T-cell (primary cell): ENCODE measurements around the gene SDK2. TPM values are rescaled to one million over a fixed set of nuclear protein-coding genes. Genes with fewer than 3 reads are reported as not detected.

Experiments
- ATAC-seq, 4 experiments: fragments of 200-7000 bp in 3 of 4; fragments of 150-1000 bp in 1 of 4; cut with Tn5 transposase; replicated peaks in 1 of 4; 1 replicate in 3 of 4; 2 replicates in 1 of 4; pipeline ENCODE4 v1.10.0; 2021; ENCODE audit warnings: moderate library complexity in 3 of 4, mild to moderate bottlenecking in 2 of 4, moderate number of reproducible peaks in 1 of 4
- CTCF ChIA-PET, 2 donors: fragments of 300-600 bp; sonication (Branson Sonifier 250); formaldehyde crosslinking; loops; one replicate each; lab custom pipeline; 2022; ENCODE audit warnings: antibody characterized with exemption in 2 of 2; lab: Charles Lee
- POLR2A ChIA-PET, 2 donors: fragments of 300-600 bp; sonication (Branson Sonifier 250); formaldehyde crosslinking; loops; one replicate each; lab custom pipeline; 2022; ENCODE audit warnings: antibody characterized with exemption in 2 of 2; lab: Charles Lee
- DNase-seq, 35 experiments: peaks; one replicate each; pipeline versions ENCODE4 v3.0.0 to v3.0.0-alpha.2; 2013 to 2023
- H3K27ac ChIP-seq: one replicate; pipeline ENCODE4 v1.5.1; 2013; ENCODE audit warnings: low read length
- H3K27me3 ChIP-seq, 2 experiments: replicated peaks in 1 of 2; 1 replicate in 1 of 2; 2 replicates in 1 of 2; pipeline versions ENCODE4 v1.6.1 to v1.7.0; 2013; ENCODE audit warnings: low read length in 1 of 2, mixed read lengths in 1 of 2; ENCODE audit not compliant: control insufficient read depth in 2 of 2, insufficient read depth in 2 of 2; ENCODE audit errors: extremely low read depth in 1 of 2
- H3K36me3 ChIP-seq, 2 donors: 1 replicate in 1 of 2; 2 replicates in 1 of 2; pipeline versions ENCODE4 v1.6.1 to v1.7.0; 2013; ENCODE audit warnings: low read length in 1 of 2; ENCODE audit not compliant: control insufficient read depth in 2 of 2, insufficient read depth in 1 of 2; ENCODE audit errors: extremely low read depth in 1 of 2
- H3K4me1 ChIP-seq, 2 experiments: 1 replicate in 1 of 2; 2 replicates in 1 of 2; pipeline versions ENCODE4 v1.6.1 to v1.7.0; 2013; ENCODE audit warnings: low read length in 2 of 2, mixed read lengths in 1 of 2; ENCODE audit not compliant: insufficient read depth in 2 of 2, control insufficient read depth in 1 of 2; ENCODE audit errors: extremely low read depth in 1 of 2
- H3K4me3 ChIP-seq, 2 donors: 1 replicate in 1 of 2; 2 replicates in 1 of 2; pipeline versions ENCODE4 v1.5.1 to v1.7.0; 2013; ENCODE audit warnings: mild to moderate bottlenecking in 2 of 2, low read length in 1 of 2, moderate library complexity in 1 of 2; ENCODE audit not compliant: control insufficient read depth in 1 of 2; ENCODE audit errors: extremely low read depth in 1 of 2
- H3K9me3 ChIP-seq: 2 replicates; pipeline ENCODE4 v1.7.0; 2013
- H3K27ac Mint-ChIP-seq, 2 donors: one replicate each; pipeline ENCODE4 v1.8.0; 2020 to 2021; ENCODE audit warnings: mild to moderate bottlenecking in 2 of 2, mixed read lengths in 2 of 2
- H3K27me3 Mint-ChIP-seq, 2 donors: one replicate each; pipeline ENCODE4 v1.8.0; 2021 to 2022; ENCODE audit warnings: mixed read lengths in 2 of 2
- H3K36me3 Mint-ChIP-seq: one replicate; pipeline ENCODE4 v1.8.0; 2021; ENCODE audit warnings: mixed read lengths
- H3K4me1 Mint-ChIP-seq, 3 donors: one replicate each; pipeline ENCODE4 v1.8.0; 2020 to 2022; ENCODE audit warnings: mixed read lengths in 3 of 3, mild to moderate bottlenecking in 1 of 3
- H3K4me3 Mint-ChIP-seq, 3 donors: one replicate each; pipeline ENCODE4 v1.8.0; 2020 to 2022; ENCODE audit warnings: mild to moderate bottlenecking in 3 of 3, mixed read lengths in 3 of 3, moderate library complexity in 3 of 3
- H3K9me3 Mint-ChIP-seq, 3 donors: one replicate each; pipeline ENCODE4 v1.8.0; 2020 to 2022; ENCODE audit warnings: mixed read lengths in 3 of 3
- WGBS: methylation state at CpG from one replicate; pipeline ENCODE4 v1.1.5; 2013; ENCODE audit warnings: missing lambda C conversion rate; ENCODE audit not compliant: insufficient coverage; 5-methylcytosine and 5-hydroxymethylcytosine counted together
- total RNA-seq, 35 experiments: library from RNA in 6 of 35; stranded (reverse) in 6 of 35; fragments of 120-200 nt in 1 of 35; gene quantifications; one replicate each; pipeline versions ENCODE4 v1.2.1 to v1.2.4 and lab custom pipeline; 2013 to 2026

Gene SDK2
- total RNA-seq, 5 donors from 2014 or later (not counting 1 experiment from before 2014, with no cell fraction given) = 2.9 to 8.3 (median 4.8) TPM

GRCh38 chr17:73453090-73453489 is 191.2 kb downstream of the SDK2 start:
- no peak overlapping the region for H3K27ac ChIP-seq

GRCh38 chr17:73452009-73452408 is 192.2 kb downstream of the SDK2 start:
- ChIA-PET POLR2A (no interaction called here), CTCF (no interaction called here)
- no peaks in the 10 kb centered on the region for H3K36me3 Mint-ChIP-seq

More at GRCh38 chr17:73453090-73453489, 191.2 kb downstream of the SDK2 start:
- no peaks in the 10 kb centered on the region for H3K4me1 ChIP-seq
- no peaks in the 10 kb centered on the region for H3K9me3 ChIP-seq
- no peaks in the 10 kb centered on the region for H3K36me3 Mint-ChIP-seq
- peaks cover 0 to 5% (median 2%) of the 10 kb centered on the region in 3 donors for H3K9me3 Mint-ChIP-seq
- no peak for DNase-seq
- POLR2A ChIA-PET = no interaction called here
- CTCF ChIA-PET = no interaction called here
- peaks cover 0 to 12% of the 10 kb centered on the region in 2 experiments for H3K27me3 ChIP-seq
- H3K36me3 ChIP-seq = no peaks in the 10 kb centered on the region
- H3K4me1 Mint-ChIP-seq = no peaks in the 10 kb centered on the region
- no peak overlapping the region for H3K4me3 ChIP-seq
- ATAC-seq = no peak
- H3K4me3 Mint-ChIP-seq = no peak overlapping the region
- no CpG with 5 or more reads among the region's 1 CpG for WGBS
- no peak overlapping the region for H3K27ac Mint-ChIP-seq
- no peaks in the 10 kb centered on the region for H3K27me3 Mint-ChIP-seq

DNA sequence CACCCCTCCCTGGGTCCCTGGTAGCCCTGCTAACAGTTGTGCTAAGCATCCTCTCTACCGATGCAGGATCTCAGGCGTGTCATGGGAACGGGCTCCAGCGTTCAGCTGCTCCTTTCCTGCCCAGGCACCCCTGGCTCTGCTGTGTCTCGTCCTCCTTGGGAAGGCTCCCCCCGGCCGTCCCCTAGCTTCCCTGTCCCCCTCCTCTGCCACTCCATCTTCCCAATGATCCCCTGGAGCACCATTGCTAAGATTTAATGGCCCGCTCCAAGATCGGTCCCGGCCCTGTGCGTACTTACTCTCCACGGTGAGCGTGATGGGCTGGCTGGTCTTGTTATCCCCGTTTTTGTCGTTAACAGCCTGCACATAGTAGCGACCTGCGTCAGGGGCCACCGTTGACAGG is 196.9 kb downstream of the SDK2 start:
- DNase-seq = no peak
- no peak for ATAC-seq
- no peak overlapping the region for H3K4me3 ChIP-seq
- ChIA-PET CTCF (no interaction called here), POLR2A (no interaction called here)
- H3K9me3 ChIP-seq = no peaks in the 10 kb centered on the region
- WGBS = 88% methylated on average over 17 of the region's 18 CpGs
- H3K27me3 ChIP-seq = peaks cover 0 to 6% of the 10 kb centered on the region in 2 experiments
- no peaks in the 10 kb centered on the region for H3K4me1 Mint-ChIP-seq
- no peaks in the 10 kb centered on the region for H3K4me1 ChIP-seq
- H3K27me3 Mint-ChIP-seq = no peaks in the 10 kb centered on the region
- no peak overlapping the region for H3K4me3 Mint-ChIP-seq
- H3K27ac Mint-ChIP-seq = no peak overlapping the region
- no peaks in the 10 kb centered on the region for H3K36me3 ChIP-seq
- H3K9me3 Mint-ChIP-seq = no peaks in the 10 kb centered on the region
- no peaks in the 10 kb centered on the region for H3K36me3 Mint-ChIP-seq
- H3K27ac ChIP-seq = no peak overlapping the region

More at GRCh38 chr17:73452009-73452408, 192.2 kb downstream of the SDK2 start:
- H3K27me3 ChIP-seq = peaks cover 0 to 14% of the 10 kb centered on the region in 2 experiments
- H3K4me1 Mint-ChIP-seq = no peaks in the 10 kb centered on the region
- DNase-seq (no peak), ATAC-seq (no peak)
- H3K36me3 ChIP-seq = no peaks in the 10 kb centered on the region
- no peak overlapping the region for H3K4me3 Mint-ChIP-seq
- no peaks in the 10 kb centered on the region for H3K27me3 Mint-ChIP-seq
- no peak overlapping the region for H3K27ac ChIP-seq
- no peaks in the 10 kb centered on the region for H3K4me1 ChIP-seq
- H3K9me3 Mint-ChIP-seq = peaks cover 0 to 5% (median 2%) of the 10 kb centered on the region in 3 donors
- no peaks in the 10 kb centered on the region for H3K9me3 ChIP-seq
- WGBS = 89% methylated on average over 3 of the region's 3 CpGs
- H3K4me3 ChIP-seq = no peak overlapping the region
- no peak overlapping the region for H3K27ac Mint-ChIP-seq

DNA sequence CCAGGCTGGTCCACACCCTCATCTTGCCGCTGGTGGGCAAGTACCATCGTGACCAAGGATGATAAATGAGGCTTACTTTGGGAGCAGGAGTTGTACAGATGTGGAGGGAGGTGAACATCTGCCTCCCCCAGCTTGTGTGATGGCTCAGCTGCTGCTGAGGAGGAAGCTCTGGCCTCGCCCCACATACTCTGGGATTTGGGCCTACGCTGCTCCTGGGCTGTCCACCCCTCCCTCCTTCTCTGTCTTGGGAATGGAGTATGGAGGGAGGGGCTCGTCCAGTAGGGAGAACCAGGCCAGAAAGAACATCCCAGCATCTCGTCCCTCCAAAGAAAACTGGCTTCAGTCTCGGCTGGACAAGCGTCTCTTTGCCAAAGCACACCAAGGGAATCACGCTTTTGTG is 197.6 kb downstream of the SDK2 start:
- WGBS = 71% methylated on average over 6 of the region's 9 CpGs
- H3K27ac Mint-ChIP-seq = no peak overlapping the region
- H3K9me3 ChIP-seq = no peaks in the 10 kb centered on the region
- no peak overlapping the region for H3K27ac ChIP-seq
- H3K4me3 ChIP-seq = no peak overlapping the region
- ATAC-seq (no peak), DNase-seq (no peak)
- peaks cover 0 to 6% of the 10 kb centered on the region in 2 experiments for H3K27me3 ChIP-seq
- H3K36me3 ChIP-seq = no peaks in the 10 kb centered on the region
- no peaks in the 10 kb centered on the region for H3K4me1 Mint-ChIP-seq
- H3K4me1 ChIP-seq = no peaks in the 10 kb centered on the region
- H3K4me3 Mint-ChIP-seq = no peak overlapping the region
- POLR2A ChIA-PET = no interaction called here
- no peaks in the 10 kb centered on the region for H3K27me3 Mint-ChIP-seq
- H3K36me3 Mint-ChIP-seq = no peaks in the 10 kb centered on the region
- CTCF ChIA-PET = no interaction called here
- no peaks in the 10 kb centered on the region for H3K9me3 Mint-ChIP-seq

DNA sequence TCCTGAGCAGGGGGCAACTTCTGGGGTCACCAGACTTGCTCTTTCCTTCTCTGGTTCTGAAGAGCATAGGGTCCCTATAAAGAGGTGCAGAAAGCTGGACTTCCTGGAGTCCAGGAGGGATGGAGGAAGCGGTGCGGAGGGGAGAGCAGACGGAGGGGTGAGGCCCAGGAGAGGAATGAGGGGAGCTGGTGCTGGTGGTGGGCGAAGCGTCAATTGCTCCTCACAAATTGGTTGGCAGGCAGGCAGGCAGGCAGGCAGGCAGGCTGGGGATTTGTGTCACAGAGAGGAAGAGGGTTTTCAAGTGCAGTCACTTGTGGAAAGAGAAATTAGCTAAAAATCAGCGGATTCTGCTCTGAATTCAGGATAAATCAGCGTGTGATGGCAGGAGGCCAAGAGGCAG is 198.8 kb downstream of the SDK2 start:
- Mint-ChIP-seq H3K27ac (no peak overlapping the region), H3K36me3 (no peaks in the 10 kb centered on the region), H3K4me3 (no peak overlapping the region), H3K4me1 (no peaks in the 10 kb centered on the region), H3K27me3 (no peaks in the 10 kb centered on the region), H3K9me3 (no peaks in the 10 kb centered on the region)
- WGBS = 88% methylated on average over 7 of the region's 7 CpGs
- no peaks in the 10 kb centered on the region for H3K9me3 ChIP-seq
- DNase-seq (no peak), ATAC-seq (no peak)
- no peak overlapping the region for H3K4me3 ChIP-seq
- peaks cover 0 to 10% of the 10 kb centered on the region in 2 experiments for H3K27me3 ChIP-seq
- H3K4me1 ChIP-seq = no peaks in the 10 kb centered on the region
- no peaks in the 10 kb centered on the region for H3K36me3 ChIP-seq
- H3K27ac ChIP-seq = no peak overlapping the region
- ChIA-PET POLR2A (interaction anchor here in 1 of 2 donors (0.6 kb wide), 1 partner anchor 26 kb away, joined by 3 read pairs; no protein-coding TSS in a partner anchor), CTCF (no interaction called here)

DNA sequence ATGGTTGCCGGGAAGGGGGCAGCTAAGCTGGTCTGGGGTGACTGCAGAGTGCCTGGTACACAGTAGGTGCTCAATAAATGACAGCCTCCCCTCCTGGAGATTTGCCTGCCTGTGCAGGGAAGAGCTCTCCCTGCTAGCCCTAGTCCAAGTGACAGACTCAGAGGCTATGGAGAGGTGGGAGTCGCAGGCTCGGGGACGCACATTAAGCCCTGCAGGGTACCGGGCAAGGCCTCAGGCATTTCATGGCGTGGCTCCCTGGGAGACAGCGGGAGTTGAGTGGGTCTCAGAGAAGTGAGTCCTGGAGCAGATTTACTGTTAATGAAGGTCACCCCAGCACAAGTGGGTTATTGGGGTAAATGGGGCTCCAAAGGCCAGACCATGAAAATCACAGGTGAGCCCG is 200.2 kb downstream of the SDK2 start:
- DNase-seq = no peak
- Histone ChIP-seq H3K9me3 (no peaks in the 10 kb centered on the region), H3K4me1 (no peaks in the 10 kb centered on the region), H3K27me3 (peaks cover 0 to 7% of the 10 kb centered on the region in 2 experiments), H3K27ac (no peak overlapping the region), H3K36me3 (no peaks in the 10 kb centered on the region), H3K4me3 (no peak overlapping the region)
- Mint-ChIP-seq H3K4me3 (no peak overlapping the region), H3K4me1 (no peaks in the 10 kb centered on the region), H3K36me3 (peaks cover 3% of the 10 kb centered on the region), H3K27me3 (no peaks in the 10 kb centered on the region), H3K27ac (no peak overlapping the region), H3K9me3 (no peaks in the 10 kb centered on the region)
- ATAC-seq = no peak
- CTCF ChIA-PET = no interaction called here
- POLR2A ChIA-PET = no interaction called here
- 89% methylated on average over 8 of the region's 8 CpGs for WGBS

DNA sequence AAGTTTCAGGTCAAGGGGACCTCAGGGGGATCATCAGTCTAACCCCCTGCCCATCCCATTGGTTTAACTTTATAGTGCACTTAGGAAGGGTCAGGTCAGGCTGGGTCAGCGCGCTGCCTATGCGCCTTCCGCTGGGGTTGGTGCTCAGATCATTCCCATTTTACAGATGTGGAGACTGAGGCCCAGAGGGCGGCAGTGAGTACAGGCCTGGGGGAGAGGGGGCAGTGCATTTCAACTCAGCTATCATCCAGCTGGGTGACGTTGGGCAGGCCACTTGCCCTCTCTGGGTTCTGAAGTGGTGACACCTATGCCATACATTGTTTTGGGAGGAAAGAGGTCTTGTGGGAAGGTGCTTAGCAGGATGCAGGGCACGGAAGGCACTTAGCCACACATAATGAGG is 204.6 kb downstream of the SDK2 start:
- H3K9me3 Mint-ChIP-seq = no peaks in the 10 kb centered on the region
- peaks cover 0 to 4% of the 10 kb centered on the region in 2 experiments for H3K27me3 ChIP-seq
- DNase-seq = no peak
- no peak overlapping the region for H3K27ac ChIP-seq
- no peaks in the 10 kb centered on the region for H3K4me1 Mint-ChIP-seq
- H3K4me3 ChIP-seq = no peak overlapping the region
- no peak overlapping the region for H3K27ac Mint-ChIP-seq
- no peaks in the 10 kb centered on the region for H3K36me3 ChIP-seq
- H3K4me3 Mint-ChIP-seq = no peak overlapping the region
- ChIA-PET POLR2A (no interaction called here), CTCF (no interaction called here)
- peaks cover 3% of the 10 kb centered on the region for H3K36me3 Mint-ChIP-seq
- no peak for ATAC-seq
- 100% methylated on average over 5 of the region's 7 CpGs for WGBS
- no peaks in the 10 kb centered on the region for H3K27me3 Mint-ChIP-seq
- no peaks in the 10 kb centered on the region for H3K4me1 ChIP-seq
- no peaks in the 10 kb centered on the region for H3K9me3 ChIP-seq
